Keratinocyte (primary cell): ENCODE data around the gene SLC35E2B. TPM values are rescaled to one million over a fixed set of nuclear protein-coding genes. Genes with fewer than 3 reads are reported as not detected.

Experiments used
- DNase-seq: peaks from one replicate; pipeline ENCODE4 v3.0.0-alpha.2; 2011; ENCODE audit warnings: low read depth, missing footprints, low spot score
- FAIRE-seq: peaks from 2 replicates; lab custom pipeline; 2011; peaks lifted over from hg19 to GRCh38; lab: Jason Lieb, UNC
- H2AFZ ChIP-seq: 2 replicates; pipeline ENCODE4 v1.6.0; 2012; ENCODE audit warnings: low read length, control low read depth, inconsistent platforms; ENCODE audit not compliant: control insufficient read depth
- H3K27ac ChIP-seq: 2 replicates; pipeline ENCODE4 v1.5.1; 2011; ENCODE audit warnings: low read length; ENCODE audit not compliant: control insufficient read depth, insufficient read depth
- H3K27me3 ChIP-seq: 3 replicates; pipeline ENCODE4 v1.6.0; 2011; ENCODE audit warnings: low read length; ENCODE audit not compliant: control insufficient read depth, insufficient read depth; ENCODE audit errors: extremely low read depth
- H3K36me3 ChIP-seq, 2 experiments: 2 replicates in 1 of 2; 3 replicates in 1 of 2; pipeline ENCODE4 v1.5.1; 2011; ENCODE audit warnings: low read length in 2 of 2, mild to moderate bottlenecking in 1 of 2; ENCODE audit not compliant: control insufficient read depth in 2 of 2, insufficient read depth in 2 of 2; ENCODE audit errors: extremely low read depth in 1 of 2
- H3K4me1 ChIP-seq: 3 replicates; pipeline ENCODE4 v1.5.1; 2011; ENCODE audit warnings: low read length; ENCODE audit not compliant: control insufficient read depth, insufficient read depth; ENCODE audit errors: extremely low read depth
- H3K4me2 ChIP-seq: 3 replicates; pipeline ENCODE4 v1.6.0; 2011; ENCODE audit warnings: low read depth, low read length; ENCODE audit not compliant: control insufficient read depth, insufficient read depth; ENCODE audit errors: extremely low read depth
- H3K4me3 ChIP-seq, 3 experiments: fragments of 200-600 bp in 1 of 3; sonication (generic) in 1 of 3; 2 replicates in 2 of 3; 3 replicates in 1 of 3; pipeline ENCODE4 v1.5.1; 2011 to 2016; ENCODE audit warnings: low read length in 3 of 3, mild to moderate bottlenecking in 3 of 3, control low read depth in 2 of 3, inconsistent platforms in 1 of 3, low read depth in 1 of 3, mixed read lengths in 1 of 3, mixed run types in 1 of 3, moderate library complexity in 1 of 3; ENCODE audit not compliant: control insufficient read depth in 2 of 3, insufficient read depth in 2 of 3; ENCODE audit errors: extremely low read depth in 1 of 3
- H3K79me2 ChIP-seq: 2 replicates; pipeline ENCODE4 v1.6.0; 2012; ENCODE audit warnings: low read length; ENCODE audit not compliant: control insufficient read depth, insufficient read depth
- H3K9ac ChIP-seq: 3 replicates; pipeline ENCODE4 v1.6.0; 2011; ENCODE audit warnings: low read length; ENCODE audit not compliant: control insufficient read depth, insufficient read depth; ENCODE audit errors: extremely low read depth
- H3K9me1 ChIP-seq: 3 replicates; pipeline ENCODE4 v1.6.0; 2011; ENCODE audit warnings: low read length; ENCODE audit not compliant: control insufficient read depth, insufficient read depth; ENCODE audit errors: extremely low read depth
- H3K9me3 ChIP-seq: 2 replicates; pipeline ENCODE4 v1.5.1; 2012; ENCODE audit warnings: low read depth, low read length; ENCODE audit not compliant: control insufficient read depth
- H4K20me1 ChIP-seq: 3 replicates; pipeline ENCODE4 v1.6.0; 2011; ENCODE audit warnings: low read length; ENCODE audit not compliant: control insufficient read depth, insufficient read depth; ENCODE audit errors: extremely low read depth
- EZH2 ChIP-seq: IDR thresholded peaks from one replicate; pipeline ENCODE4 v1.6.1; 2012; ENCODE audit warnings: inconsistent platforms, mild to moderate bottlenecking, low read length, moderate library complexity
- dilution Hi-C: fragments of 300-500 bp; cut with MboI; formaldehyde crosslinking; loops from one replicate; pipeline ENCODE4 v1.7.0; 2020; ENCODE audit warnings: low sequenced_read_pairs; ENCODE audit not compliant: extremely low pct_ligation_motif_present
- polyA plus RNA-seq, 5 experiments: library from polyadenylated mRNA; depleted of rRNA in 3 of 5; stranded (reverse) in 3 of 5; stranded (forward) in 1 of 5; unstranded in 1 of 5; fragments of >200 nt; gene quantifications; 1 replicate in 1 of 5; 2 replicates in 3 of 5; 3 replicates in 1 of 5; pipeline versions ENCODE4 v1.2.1 to v1.2.3, GENCODE V29; 2011 to 2012; ENCODE audit warnings: missing spikeins in 2 of 5, low read depth in 1 of 5, low replicate concordance in 1 of 5
- TF ChIP-seq, protein P1 (sequence below), 3 experiments: IDR thresholded peaks in 1 of 3; conservative IDR thresholded peaks in 1 of 3; optimal IDR thresholded peaks in 1 of 3; 2 replicates in 2 of 3; 3 replicates in 1 of 3; pipeline versions ENCODE3 to v1.5.1; 2011; ENCODE audit warnings: low read length in 3 of 3, mild to moderate bottlenecking in 3 of 3, moderate library complexity in 2 of 3, control low read depth in 1 of 3, inconsistent platforms in 1 of 3; ENCODE audit not compliant: insufficient read depth in 2 of 3; ENCODE audit errors: extremely low read depth in 1 of 3

The SLC35E2B gene
- polyA plus RNA-seq, 1 donor (not counting 4 experiments of a cell fraction or from before 2014, with no cell fraction given): 10.3 TPM

DNA sequence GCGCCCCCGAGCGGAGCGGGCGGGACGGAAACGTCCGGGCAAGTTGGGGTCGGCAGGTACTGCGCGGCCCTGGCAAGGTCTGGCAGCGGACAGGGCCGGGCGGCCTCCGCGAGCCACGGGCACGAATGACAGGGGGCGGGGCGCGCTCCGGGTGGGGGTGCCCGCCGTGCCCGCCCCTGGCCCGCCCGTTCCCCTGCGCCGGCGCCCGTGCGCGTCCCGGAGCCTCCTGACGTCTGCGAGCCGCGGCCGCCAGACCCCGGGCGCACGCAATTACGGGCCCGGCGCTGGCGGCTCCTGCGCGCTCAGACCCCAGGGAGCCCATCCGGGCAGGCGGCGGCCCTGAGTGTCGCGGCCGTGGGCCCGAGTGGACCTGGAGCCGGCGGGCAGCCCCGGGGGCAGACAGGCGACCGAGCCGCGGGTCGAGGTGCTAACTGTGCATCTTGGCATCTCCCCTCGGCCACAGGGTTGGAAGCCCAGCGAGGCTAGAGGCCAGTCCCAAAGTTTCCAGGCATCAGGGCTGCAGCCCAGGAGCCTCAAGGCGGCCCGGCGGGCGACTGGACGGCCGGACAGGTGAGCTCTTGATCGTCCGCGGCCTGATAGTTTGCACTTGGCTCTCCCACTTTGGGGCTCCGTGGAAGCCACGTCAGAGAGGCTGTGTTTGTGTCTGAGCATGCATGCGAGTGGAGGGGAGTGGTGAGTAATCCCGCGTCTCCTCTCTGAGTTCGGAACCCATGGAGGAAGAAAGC is 76.4 kb downstream of the SLC35E2B start:
- peak overlapping the region; percentile 43 for H2AFZ ChIP-seq
- peak overlapping the region; percentile 96 for H3K9ac ChIP-seq
- H3K4me1 ChIP-seq: peaks cover 18% of the 10 kb centered on the region
- peaks cover 0 to 3% of the 10 kb centered on the region in 2 experiments for H3K36me3 ChIP-seq
- no peaks in the 10 kb centered on the region for H4K20me1 ChIP-seq
- FAIRE-seq (no peak), DNase-seq (no peak)
- dilution Hi-C loops: no loop called here
- peaks cover 13% of the 10 kb centered on the region for H3K79me2 ChIP-seq
- no peaks in the 10 kb centered on the region for H3K27me3 ChIP-seq
- peak overlapping the region; percentile 96 for H3K27ac ChIP-seq
- H3K9me3 ChIP-seq: no peaks in the 10 kb centered on the region
- peak overlapping the region; percentile 91 for H3K4me2 ChIP-seq
- H3K9me1 ChIP-seq: no peaks in the 10 kb centered on the region
- TF ChIP-seq, protein P1, sequence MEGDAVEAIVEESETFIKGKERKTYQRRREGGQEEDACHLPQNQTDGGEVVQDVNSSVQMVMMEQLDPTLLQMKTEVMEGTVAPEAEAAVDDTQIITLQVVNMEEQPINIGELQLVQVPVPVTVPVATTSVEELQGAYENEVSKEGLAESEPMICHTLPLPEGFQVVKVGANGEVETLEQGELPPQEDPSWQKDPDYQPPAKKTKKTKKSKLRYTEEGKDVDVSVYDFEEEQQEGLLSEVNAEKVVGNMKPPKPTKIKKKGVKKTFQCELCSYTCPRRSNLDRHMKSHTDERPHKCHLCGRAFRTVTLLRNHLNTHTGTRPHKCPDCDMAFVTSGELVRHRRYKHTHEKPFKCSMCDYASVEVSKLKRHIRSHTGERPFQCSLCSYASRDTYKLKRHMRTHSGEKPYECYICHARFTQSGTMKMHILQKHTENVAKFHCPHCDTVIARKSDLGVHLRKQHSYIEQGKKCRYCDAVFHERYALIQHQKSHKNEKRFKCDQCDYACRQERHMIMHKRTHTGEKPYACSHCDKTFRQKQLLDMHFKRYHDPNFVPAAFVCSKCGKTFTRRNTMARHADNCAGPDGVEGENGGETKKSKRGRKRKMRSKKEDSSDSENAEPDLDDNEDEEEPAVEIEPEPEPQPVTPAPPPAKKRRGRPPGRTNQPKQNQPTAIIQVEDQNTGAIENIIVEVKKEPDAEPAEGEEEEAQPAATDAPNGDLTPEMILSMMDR (optimal IDR thresholded peaks at IDR 0.05 in 1 of 3, IDR thresholded peaks at IDR 0.05 in 1 of 3, conservative IDR thresholded peaks at IDR 0.05 in 1 of 3; ENCODE audit: extremely low read depth in 1 of 3, insufficient read depth in 2 of 3, low read length in 3 of 3): no peak
- no peak for TF ChIP-seq EZH2
- peak overlapping the region; percentile 87 to 96 (median 90) for H3K4me3 ChIP-seq

DNA sequence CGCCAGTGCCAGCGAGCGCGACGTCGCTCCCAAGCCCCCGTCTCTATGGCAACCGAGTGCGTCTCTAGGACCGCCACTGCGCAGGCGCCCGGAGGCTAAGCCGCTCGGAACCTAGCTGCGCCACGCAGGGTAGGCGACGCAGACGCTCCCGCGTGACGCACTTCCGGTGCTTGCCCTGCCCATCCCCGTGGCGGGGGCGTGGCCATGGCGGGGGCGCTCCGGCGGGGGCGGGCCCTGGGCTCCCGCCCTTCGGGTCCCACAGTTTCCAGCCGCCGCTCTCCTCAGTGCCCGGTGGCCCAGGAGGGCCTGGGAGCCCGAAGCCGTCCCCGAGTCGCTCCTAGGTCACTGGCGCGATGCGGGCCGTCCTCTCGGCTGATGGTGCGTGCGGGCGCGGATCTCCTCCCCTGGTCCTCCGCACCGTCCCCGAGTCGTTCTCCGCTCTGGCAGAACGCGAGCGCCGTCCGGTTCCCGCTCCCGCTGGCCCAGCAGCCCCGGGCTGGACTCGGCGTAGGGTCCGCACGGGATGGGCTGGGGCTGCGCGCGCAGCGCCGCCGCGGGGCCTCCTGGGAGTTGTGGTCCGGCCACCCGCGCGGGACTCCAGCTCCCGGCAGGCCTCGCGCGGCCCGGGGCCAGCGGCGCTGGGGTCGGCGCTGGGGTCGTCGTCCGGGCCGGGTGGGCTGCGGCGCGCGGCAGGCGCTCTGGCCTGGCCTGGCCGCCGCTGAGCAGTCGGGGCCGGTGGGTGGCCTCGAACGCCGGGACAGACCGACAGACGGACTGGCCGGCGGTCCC is 77.1 kb downstream of the SLC35E2B start, which contains the start of gene MIB2:
Gene MIB2, plus strand, starts transcription at position 245 of the 789 bp plus-strand sequence. CDS start 7,953 bp downstream, outside the sequence.
- H3K9me3 ChIP-seq: no peaks in the 10 kb centered on the region
- H3K9ac ChIP-seq: peak within 1 kb of the TSS; percentile 96
- peaks cover 0 to 3% of the 10 kb centered on the region in 2 experiments for H3K36me3 ChIP-seq
- H3K4me3 ChIP-seq: peak within 1 kb of the TSS; percentile 87 to 96 (median 90)
- TF ChIP-seq, protein P1 (optimal IDR thresholded peaks at IDR 0.05 in 1 of 3, IDR thresholded peaks at IDR 0.05 in 1 of 3, conservative IDR thresholded peaks at IDR 0.05 in 1 of 3; ENCODE audit: extremely low read depth in 1 of 3, insufficient read depth in 2 of 3, low read length in 3 of 3): no peak
- no peak for TF ChIP-seq EZH2
- no peaks in the 10 kb centered on the region for H3K9me1 ChIP-seq
- no peaks in the 10 kb centered on the region for H3K27me3 ChIP-seq
- peaks cover 18% of the 10 kb centered on the region for H3K4me1 ChIP-seq
- H4K20me1 ChIP-seq: no peaks in the 10 kb centered on the region
- dilution Hi-C loops: no loop called here
- peak within 1 kb of the TSS; percentile 91 for H3K4me2 ChIP-seq
- DNase-seq (peak; percentile 70), FAIRE-seq (no peak)
- peaks cover 13% of the 10 kb centered on the region for H3K79me2 ChIP-seq
- H3K27ac ChIP-seq: peak within 1 kb of the TSS; percentile 96
- peak within 1 kb of the TSS; percentile 85 for H2AFZ ChIP-seq
